HCT116 (cell line): Measurements from ENCODE around the gene TNFRSF14. TPM values are rescaled to one million over a fixed set of nuclear protein-coding genes. Genes with fewer than 3 reads are reported as not detected.

Experiments used
- ATAC-seq: fragments of 200-7000 bp; cut with Tn5 transposase; 2 replicates; pipeline ENCODE4 v1.9.1; 2020; ENCODE audit warnings: mild to moderate bottlenecking, moderate library complexity
- BruUV-seq: library from RNA; stranded (reverse); fragments of 400-500 nt; replicated peaks from 2 replicates; lab custom pipeline; 2021; lab: Mats Ljungman, UMichigan
- CTCF ChIA-PET: fragments of 300-600 bp; sonication (Branson Sonifier 250); formaldehyde crosslinking; loops from one replicate; lab custom pipeline; 2021; ENCODE audit warnings: antibody characterized with exemption; lab: Charles Lee
- POLR2A ChIA-PET: fragments of 300-600, 350-600 bp; sonication (Branson Sonifier 250); formaldehyde crosslinking; loops from one replicate; lab custom pipeline; 2021; ENCODE audit warnings: antibody characterized with exemption; lab: Charles Lee
- RAD21 ChIA-PET, 2 experiments: fragments of 300-600 bp; sonication (Branson Sonifier 250); formaldehyde crosslinking; loops; one replicate each; lab custom pipeline; 2023; ENCODE audit warnings: low total read pairs in 2 of 2; ENCODE audit not compliant: uncharacterized antibody in 2 of 2, unreplicated experiment in 2 of 2, low non-redundant PET in 1 of 2; lab: Charles Lee
- DNase-seq: peaks from one replicate; pipeline ENCODE4 v3.0.0-alpha.2; 2010; ENCODE audit warnings: low read depth, low spot score
- H2AFZ ChIP-seq: fragments of 200-600 bp; shearing (Covaris generic), sonication (generic); 2 replicates; pipeline ENCODE4 v1.6.1; 2017; ENCODE audit warnings: low read depth, mixed run types, mixed read lengths, antibody characterized with exemption, low read length; ENCODE audit not compliant: poor library complexity, severe bottlenecking
- H3K27ac ChIP-seq: 2 replicates; pipeline ENCODE4 v1.5.1; 2012; ENCODE audit warnings: low read depth, low read length
- H3K27me3 ChIP-seq: fragments of 200-600 bp; sonication (generic); 2 replicates; pipeline ENCODE4 v1.6.1; 2016; ENCODE audit warnings: mixed run types, low read length, mixed read lengths; ENCODE audit not compliant: insufficient read depth
- H3K36me3 ChIP-seq, 2 experiments: fragments of 200-500 bp in 1 of 2; fragments of 200-600 bp in 1 of 2; sonication (Bioruptor generic) in 1 of 2; sonication (generic) in 1 of 2; 2 replicates each; pipeline versions ENCODE4 v1.5.1 to v1.6.1; 2014 to 2016; ENCODE audit warnings: low read length in 2 of 2, inconsistent platforms in 1 of 2, mixed read lengths in 1 of 2, mixed run types in 1 of 2; ENCODE audit not compliant: insufficient read depth in 2 of 2, control insufficient read depth in 1 of 2
- H3K4me1 ChIP-seq, 2 experiments: fragments of 200-600 bp in 1 of 2; sonication (generic) in 1 of 2; 2 replicates each; pipeline versions ENCODE4 v1.5.1 to v1.6.1; 2012 to 2017; ENCODE audit warnings: low read length in 2 of 2, inconsistent platforms in 1 of 2, mild to moderate bottlenecking in 1 of 2, mixed read lengths in 1 of 2, mixed run types in 1 of 2, moderate library complexity in 1 of 2; ENCODE audit not compliant: insufficient read depth in 2 of 2, control insufficient read depth in 1 of 2
- H3K4me2 ChIP-seq: fragments of 200-600 bp; sonication (generic); 2 replicates; pipeline ENCODE4 v1.6.1; 2017; ENCODE audit warnings: mixed run types, low read length, mixed read lengths
- H3K4me3 ChIP-seq, 2 experiments: fragments of 200-600 bp in 1 of 2; sonication (generic) in 1 of 2; replicated peaks in 1 of 2; 2 replicates each; pipeline ENCODE4 v1.5.1; 2011 to 2016; ENCODE audit warnings: low read length in 2 of 2, control low read depth in 1 of 2, low read depth in 1 of 2, mild to moderate bottlenecking in 1 of 2, mixed read lengths in 1 of 2, mixed run types in 1 of 2
- H3K79me2 ChIP-seq: fragments of 200-600 bp; sonication (generic); 2 replicates; pipeline ENCODE4 v1.6.1; 2017; ENCODE audit warnings: mild to moderate bottlenecking, mixed run types, low read length, moderate library complexity, mixed read lengths; ENCODE audit not compliant: insufficient read depth
- H3K9ac ChIP-seq: fragments of 200-600 bp; sonication (generic); 2 replicates; pipeline ENCODE4 v1.6.1; 2016; ENCODE audit warnings: low read length, mixed read lengths
- H3K9me2 ChIP-seq: fragments of 200-600 bp; sonication (generic), shearing (Covaris generic); 2 replicates; pipeline ENCODE4 v1.6.1; 2017; ENCODE audit warnings: mixed run types, mild to moderate bottlenecking, moderate library complexity; ENCODE audit not compliant: insufficient read depth
- H3K9me3 ChIP-seq, 2 experiments: fragments of 200-500 bp in 1 of 2; fragments of 200-600 bp in 1 of 2; sonication (Bioruptor generic) in 1 of 2; sonication (generic) in 1 of 2; 2 replicates each; pipeline ENCODE4 v1.6.1; 2014 to 2017; ENCODE audit warnings: low read length in 2 of 2, mixed read lengths in 2 of 2, inconsistent platforms in 1 of 2, low read depth in 1 of 2, mild to moderate bottlenecking in 1 of 2, mixed run types in 1 of 2, moderate library complexity in 1 of 2; ENCODE audit not compliant: control insufficient read depth in 1 of 2, insufficient read depth in 1 of 2
- H4K20me1 ChIP-seq: fragments of 200-600 bp; sonication (generic), shearing (Covaris generic); 2 replicates; pipeline ENCODE4 v1.6.1; 2017; ENCODE audit warnings: mixed run types, mild to moderate bottlenecking, moderate library complexity; ENCODE audit not compliant: insufficient read depth
- CBX3 ChIP-seq: IDR thresholded peaks from 2 replicates; pipeline ENCODE4 v1.6.1; 2012; ENCODE audit warnings: low read depth
- EGR1 ChIP-seq: IDR thresholded peaks from 2 replicates; pipeline ENCODE4 v1.6.1; 2012; ENCODE audit warnings: low read depth
- ELF1 ChIP-seq: IDR thresholded peaks from 2 replicates; pipeline ENCODE4 v1.6.1; 2012; ENCODE audit warnings: low read depth, borderline replicate concordance
- EZH2 ChIP-seq: fragments of 200-600 bp; sonication (generic); IDR thresholded peaks from 2 replicates; pipeline ENCODE4 v1.6.1; 2017; ENCODE audit warnings: antibody characterized with exemption, mixed run types
- RAD21 ChIP-seq: IDR thresholded peaks from 2 replicates; pipeline ENCODE4 v1.6.1; 2012; ENCODE audit warnings: low read depth, mild to moderate bottlenecking
- SIN3A ChIP-seq: IDR thresholded peaks from 2 replicates; pipeline ENCODE4 v1.6.1; 2012; ENCODE audit warnings: low read depth
- SP1 ChIP-seq: IDR thresholded peaks from 2 replicates; pipeline ENCODE4 v1.6.1; 2012; ENCODE audit warnings: low read depth
- SRF ChIP-seq: IDR thresholded peaks from 2 replicates; pipeline ENCODE4 v1.6.1; 2012; ENCODE audit warnings: low read depth
- YY1 ChIP-seq: IDR thresholded peaks from 2 replicates; pipeline ENCODE4 v1.6.1; 2011; ENCODE audit warnings: low read length, low read depth, moderate library complexity, mild to moderate bottlenecking; ENCODE audit not compliant: insufficient replicate concordance; ENCODE audit errors: extremely low read depth
- ZNF274 ChIP-seq: fragments of 200-500 bp; sonication (Bioruptor generic); IDR thresholded peaks from 2 replicates; pipeline ENCODE4 v1.6.1; 2014; ENCODE audit warnings: mild to moderate bottlenecking, low read depth, low read length, inconsistent platforms
- intact Hi-C: fragments of 100-400 bp; cut with micrococcal nuclease; formaldehyde crosslinking; loops from 2 replicates; pipeline ENCODE4 v1.10.0; 2022
- total RNA-seq: library from RNA; stranded (reverse); gene quantifications from one replicate; pipeline ENCODE4 v1.2.1, GENCODE V29; 2021; ENCODE audit not compliant: unreplicated experiment
- TF ChIP-seq, protein P1 (sequence below): IDR thresholded peaks from 2 replicates; pipeline ENCODE4 v1.6.1; 2012
- TF ChIP-seq, protein P2 (sequence below): IDR thresholded peaks from 2 replicates; pipeline ENCODE4 v1.6.1; 2012; ENCODE audit warnings: low read depth
- TF ChIP-seq, protein P3 (sequence below), 3 experiments: fragments of 200-600 bp in 1 of 3; sonication (generic) in 1 of 3; IDR thresholded peaks in 2 of 3; conservative IDR thresholded peaks in 1 of 3; 2 replicates each; pipeline ENCODE4 v1.5.1; 2012 to 2017; ENCODE audit warnings: low read depth in 2 of 3, low read length in 2 of 3, antibody characterized with exemption in 1 of 3, borderline replicate concordance in 1 of 3, control low read depth in 1 of 3, mild to moderate bottlenecking in 1 of 3, mixed read lengths in 1 of 3, mixed run types in 1 of 3, moderate library complexity in 1 of 3; ENCODE audit not compliant: insufficient read depth in 1 of 3

TNFRSF14 gene
- total RNA-seq, 1 experiment from 2014 or later: 0.66 TPM

DNA sequence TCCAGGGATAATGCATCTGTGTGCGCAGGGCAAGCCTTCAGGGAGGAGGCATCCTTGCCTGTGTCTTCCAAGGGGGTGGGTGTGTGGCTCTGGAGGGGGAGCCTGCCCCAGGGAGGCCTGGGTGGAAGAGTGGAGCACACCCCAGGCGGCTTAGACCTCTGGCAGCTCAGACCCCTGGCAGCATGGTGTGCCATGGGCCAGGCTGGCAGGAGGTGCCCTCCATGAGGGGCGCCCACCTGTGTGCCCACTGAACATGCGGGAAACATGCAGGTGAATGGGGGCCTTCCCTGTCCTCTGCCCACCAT lies 28.7 kb upstream of the TNFRSF14 start:
- CTCF ChIA-PET: no interaction called here
- intact Hi-C loops: loop anchor here (5.0 kb wide), 1 partner anchor 115 kb away; the partner anchor contains the start of gene PEX10
- H3K9ac ChIP-seq: no peak overlapping the region
- TF ChIP-seq EZH2: no peak
- TF ChIP-seq YY1: no peak
- no peak for TF ChIP-seq SRF
- no peak for TF ChIP-seq ELF1
- TF ChIP-seq, protein P1, sequence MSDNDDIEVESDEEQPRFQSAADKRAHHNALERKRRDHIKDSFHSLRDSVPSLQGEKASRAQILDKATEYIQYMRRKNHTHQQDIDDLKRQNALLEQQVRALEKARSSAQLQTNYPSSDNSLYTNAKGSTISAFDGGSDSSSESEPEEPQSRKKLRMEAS: no peak
- no peak for TF ChIP-seq SP1
- TF ChIP-seq, protein P2, sequence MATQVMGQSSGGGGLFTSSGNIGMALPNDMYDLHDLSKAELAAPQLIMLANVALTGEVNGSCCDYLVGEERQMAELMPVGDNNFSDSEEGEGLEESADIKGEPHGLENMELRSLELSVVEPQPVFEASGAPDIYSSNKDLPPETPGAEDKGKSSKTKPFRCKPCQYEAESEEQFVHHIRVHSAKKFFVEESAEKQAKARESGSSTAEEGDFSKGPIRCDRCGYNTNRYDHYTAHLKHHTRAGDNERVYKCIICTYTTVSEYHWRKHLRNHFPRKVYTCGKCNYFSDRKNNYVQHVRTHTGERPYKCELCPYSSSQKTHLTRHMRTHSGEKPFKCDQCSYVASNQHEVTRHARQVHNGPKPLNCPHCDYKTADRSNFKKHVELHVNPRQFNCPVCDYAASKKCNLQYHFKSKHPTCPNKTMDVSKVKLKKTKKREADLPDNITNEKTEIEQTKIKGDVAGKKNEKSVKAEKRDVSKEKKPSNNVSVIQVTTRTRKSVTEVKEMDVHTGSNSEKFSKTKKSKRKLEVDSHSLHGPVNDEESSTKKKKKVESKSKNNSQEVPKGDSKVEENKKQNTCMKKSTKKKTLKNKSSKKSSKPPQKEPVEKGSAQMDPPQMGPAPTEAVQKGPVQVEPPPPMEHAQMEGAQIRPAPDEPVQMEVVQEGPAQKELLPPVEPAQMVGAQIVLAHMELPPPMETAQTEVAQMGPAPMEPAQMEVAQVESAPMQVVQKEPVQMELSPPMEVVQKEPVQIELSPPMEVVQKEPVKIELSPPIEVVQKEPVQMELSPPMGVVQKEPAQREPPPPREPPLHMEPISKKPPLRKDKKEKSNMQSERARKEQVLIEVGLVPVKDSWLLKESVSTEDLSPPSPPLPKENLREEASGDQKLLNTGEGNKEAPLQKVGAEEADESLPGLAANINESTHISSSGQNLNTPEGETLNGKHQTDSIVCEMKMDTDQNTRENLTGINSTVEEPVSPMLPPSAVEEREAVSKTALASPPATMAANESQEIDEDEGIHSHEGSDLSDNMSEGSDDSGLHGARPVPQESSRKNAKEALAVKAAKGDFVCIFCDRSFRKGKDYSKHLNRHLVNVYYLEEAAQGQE: no peak
- TF ChIP-seq EGR1: no peak
- TF ChIP-seq ZNF274: no peak
- no peak for TF ChIP-seq CBX3
- TF ChIP-seq RAD21: no peak
- TF ChIP-seq, protein P3, sequence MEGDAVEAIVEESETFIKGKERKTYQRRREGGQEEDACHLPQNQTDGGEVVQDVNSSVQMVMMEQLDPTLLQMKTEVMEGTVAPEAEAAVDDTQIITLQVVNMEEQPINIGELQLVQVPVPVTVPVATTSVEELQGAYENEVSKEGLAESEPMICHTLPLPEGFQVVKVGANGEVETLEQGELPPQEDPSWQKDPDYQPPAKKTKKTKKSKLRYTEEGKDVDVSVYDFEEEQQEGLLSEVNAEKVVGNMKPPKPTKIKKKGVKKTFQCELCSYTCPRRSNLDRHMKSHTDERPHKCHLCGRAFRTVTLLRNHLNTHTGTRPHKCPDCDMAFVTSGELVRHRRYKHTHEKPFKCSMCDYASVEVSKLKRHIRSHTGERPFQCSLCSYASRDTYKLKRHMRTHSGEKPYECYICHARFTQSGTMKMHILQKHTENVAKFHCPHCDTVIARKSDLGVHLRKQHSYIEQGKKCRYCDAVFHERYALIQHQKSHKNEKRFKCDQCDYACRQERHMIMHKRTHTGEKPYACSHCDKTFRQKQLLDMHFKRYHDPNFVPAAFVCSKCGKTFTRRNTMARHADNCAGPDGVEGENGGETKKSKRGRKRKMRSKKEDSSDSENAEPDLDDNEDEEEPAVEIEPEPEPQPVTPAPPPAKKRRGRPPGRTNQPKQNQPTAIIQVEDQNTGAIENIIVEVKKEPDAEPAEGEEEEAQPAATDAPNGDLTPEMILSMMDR (IDR thresholded peaks at IDR 0.05 in 2 of 3, conservative IDR thresholded peaks at IDR 0.05 in 1 of 3; ENCODE audit: borderline replicate concordance in 1 of 3, insufficient read depth in 1 of 3, low read depth in 2 of 3, low read length in 2 of 3): no peak
- no peak for TF ChIP-seq SIN3A
- H3K79me2 ChIP-seq: peaks cover 35% of the 10 kb centered on the region
- H3K27me3 ChIP-seq: no peaks in the 10 kb centered on the region
- H3K27ac ChIP-seq: no peak overlapping the region; the same call in 1 of the 2 replicates
- peaks cover 8% of the 10 kb centered on the region; the same call in 1 of the 2 replicates for H4K20me1 ChIP-seq
- no peaks in the 10 kb centered on the region for H3K36me3 ChIP-seq
- H2AFZ ChIP-seq: no peak overlapping the region
- POLR2A ChIA-PET: no interaction called here
- no peak overlapping the region; the same call in 1 of the 2 replicates for H3K4me2 ChIP-seq
- RAD21 ChIA-PET: no interaction called here
- H3K9me2 ChIP-seq: no peaks in the 10 kb centered on the region
- H3K4me3 ChIP-seq: no peak overlapping the region
- DNase-seq: no peak
- peaks cover 15 to 20% of the 10 kb centered on the region in 2 experiments; a peak in 3 of 4 replicates for H3K4me1 ChIP-seq
- no peaks in the 10 kb centered on the region for H3K9me3 ChIP-seq
- no peak for ATAC-seq
- BruUV-seq: no TSS peak
